Activated T-cell treated with anti-CD3 and anti-CD28 coated beads for 1 hour (primary cell): ENCODE measurements around the gene PDS5B.
"Not testable (repeated sequence)": the region's sequence is repeated elsewhere in the genome, so short reads cannot be mapped to it uniquely, and the experiment has no call there.

ENCODE experiments used
- DNase-seq: peaks from one replicate; pipeline ENCODE4 v3.0.0-alpha.2; 2020; ENCODE audit warnings: low read depth

The PDS5B gene

DNA sequence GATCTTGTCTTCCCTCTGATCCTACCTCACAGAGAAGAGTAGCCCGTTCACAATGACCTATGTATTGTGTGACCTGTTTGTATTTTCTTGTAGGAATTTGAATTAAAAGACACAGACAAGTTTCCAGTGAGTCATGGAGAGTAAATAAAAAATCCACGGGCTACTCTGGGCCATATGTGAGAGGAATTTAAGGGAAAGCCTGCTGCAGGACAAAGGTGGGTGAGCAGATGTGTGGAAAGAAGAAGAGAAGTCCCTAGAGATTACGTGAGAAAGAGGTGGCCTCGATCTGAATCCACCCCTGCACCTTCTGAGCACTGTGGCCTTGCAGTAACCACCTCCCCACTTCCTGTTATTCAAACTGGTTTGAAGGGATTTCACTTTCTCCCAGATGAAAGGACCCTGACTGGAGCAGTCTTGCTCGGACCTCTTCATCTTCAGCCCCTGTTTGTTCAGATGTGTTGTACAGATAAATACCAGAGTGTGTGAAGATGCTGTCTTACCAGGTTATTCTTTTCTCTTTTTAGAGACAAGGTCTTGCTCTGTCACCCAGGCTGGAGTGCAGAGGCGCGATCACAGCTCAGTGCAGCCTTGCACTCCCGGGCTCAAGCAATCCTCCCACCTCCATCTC is 205.4 kb downstream of the PDS5B start:
- no peak for DNase-seq

DNA sequence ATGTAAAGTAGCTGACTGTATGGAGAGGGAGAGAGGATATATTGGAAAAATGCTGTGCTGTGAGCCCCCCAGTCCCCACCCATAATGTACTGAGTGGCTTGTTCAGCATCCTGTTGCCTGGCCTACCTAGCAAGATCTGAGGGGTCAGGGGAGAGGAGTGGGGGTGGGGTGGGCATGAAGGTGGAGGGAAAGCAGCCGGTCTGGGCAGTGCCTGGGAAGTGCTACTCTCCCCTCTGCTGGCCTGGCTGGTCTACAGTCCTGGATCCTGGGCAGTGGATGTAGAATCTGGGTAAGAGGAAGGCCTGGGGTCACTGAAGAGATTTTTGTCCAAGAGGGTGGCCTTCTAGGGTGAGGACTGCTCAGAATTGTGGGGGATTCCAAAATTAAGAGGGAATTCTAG is 210.5 kb downstream of the PDS5B start:
- DNase-seq, result no peak

DNA sequence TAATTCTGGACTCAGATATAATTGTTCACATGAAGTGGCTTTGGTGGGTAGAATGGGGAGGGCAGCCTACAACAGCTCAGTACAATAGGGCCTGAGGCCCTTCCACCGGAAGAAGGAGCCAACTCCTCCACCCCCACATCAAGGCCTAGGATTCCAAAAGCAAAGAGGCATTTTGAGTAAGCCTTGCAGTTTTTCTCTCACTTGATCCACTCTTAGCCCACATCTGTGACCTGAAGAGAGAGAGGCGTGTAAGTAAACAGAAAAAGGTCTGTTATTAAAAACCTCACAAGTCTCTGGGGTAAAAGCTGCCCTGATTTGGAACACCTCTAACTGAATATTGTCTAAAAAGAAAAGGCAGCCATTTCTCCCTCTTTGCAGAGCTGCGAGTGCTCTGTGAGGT is 215.9 kb downstream of the PDS5B start:
- no peak for DNase-seq

DNA sequence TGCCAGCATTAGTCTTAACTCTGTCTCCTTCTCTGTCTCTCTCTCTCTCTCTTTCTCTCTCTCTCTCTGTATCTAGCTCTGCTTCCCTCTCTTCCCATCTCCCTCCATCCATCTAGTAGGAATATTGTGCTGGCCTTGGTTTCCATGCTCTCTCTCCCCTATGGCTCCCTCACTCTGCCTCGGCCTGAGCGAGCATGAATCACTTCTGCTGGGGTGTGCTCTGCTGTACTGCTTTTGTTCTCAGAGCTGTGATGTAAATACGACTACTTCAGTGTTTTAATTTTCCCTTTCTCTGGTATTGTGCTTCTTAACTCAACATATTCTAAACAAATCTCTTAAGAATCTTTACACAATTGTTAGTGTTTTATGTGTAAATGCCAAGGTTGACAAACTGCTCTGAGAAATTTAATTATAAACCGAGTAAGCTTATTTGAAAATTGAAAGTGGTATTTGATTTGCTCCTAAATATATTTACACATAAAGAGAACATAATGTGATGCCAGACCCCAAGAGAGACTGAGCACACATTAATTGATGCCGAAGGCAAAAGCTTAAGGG is 218.5 kb downstream of the PDS5B start:
- no peak for DNase-seq

DNA sequence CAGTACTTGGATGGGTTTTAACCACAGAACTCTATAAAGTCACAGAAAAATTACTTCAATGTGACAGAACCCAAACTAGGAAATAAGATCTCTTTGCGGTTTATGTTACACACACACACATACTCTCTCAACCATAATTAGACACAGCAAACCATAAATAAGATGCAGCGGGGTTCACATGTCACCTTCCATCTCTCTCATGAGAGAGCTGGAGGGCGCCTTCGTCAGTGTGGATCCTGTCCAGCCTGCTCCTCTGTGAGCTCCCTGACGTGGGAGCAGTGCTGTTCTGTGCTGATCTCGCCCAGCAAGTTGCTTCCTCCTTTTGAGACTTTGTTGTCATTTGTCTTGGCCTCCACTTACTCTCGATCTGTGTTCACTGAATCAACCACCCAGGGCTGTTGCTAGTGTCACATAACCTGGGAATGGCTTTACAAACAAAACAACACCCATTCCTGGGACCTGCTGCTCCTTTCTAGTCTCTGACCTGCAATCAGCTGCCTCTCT is 225.1 kb downstream of the PDS5B start:
- no peak for DNase-seq

DNA sequence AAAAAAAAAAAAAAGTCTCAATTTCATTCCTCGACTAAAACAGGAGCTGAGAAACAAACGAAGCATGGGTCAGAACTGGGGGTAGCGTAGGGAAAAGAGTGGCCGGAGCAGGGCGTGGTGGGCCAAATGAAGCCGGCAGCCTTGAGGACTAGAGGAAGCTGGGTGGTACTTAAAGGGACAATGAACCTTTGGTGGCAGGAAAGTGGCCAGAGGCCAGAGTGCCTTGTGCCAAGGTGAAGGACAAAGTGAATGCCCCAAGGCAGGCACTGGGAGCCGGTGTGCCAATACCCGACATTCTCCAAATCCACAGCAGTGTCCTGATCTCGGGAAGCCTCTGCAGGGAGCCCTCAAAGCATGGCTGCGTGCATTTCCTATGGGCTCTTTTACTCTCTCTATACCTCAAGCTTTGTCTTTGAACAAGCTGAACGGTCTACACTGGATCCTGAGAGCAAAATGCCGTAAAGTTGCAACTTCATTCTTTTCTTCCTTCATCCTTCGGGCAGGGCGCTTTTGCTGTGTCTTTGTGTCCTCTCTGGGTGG is 235.0 kb downstream of the PDS5B start:
- DNase-seq, result no peak

DNA sequence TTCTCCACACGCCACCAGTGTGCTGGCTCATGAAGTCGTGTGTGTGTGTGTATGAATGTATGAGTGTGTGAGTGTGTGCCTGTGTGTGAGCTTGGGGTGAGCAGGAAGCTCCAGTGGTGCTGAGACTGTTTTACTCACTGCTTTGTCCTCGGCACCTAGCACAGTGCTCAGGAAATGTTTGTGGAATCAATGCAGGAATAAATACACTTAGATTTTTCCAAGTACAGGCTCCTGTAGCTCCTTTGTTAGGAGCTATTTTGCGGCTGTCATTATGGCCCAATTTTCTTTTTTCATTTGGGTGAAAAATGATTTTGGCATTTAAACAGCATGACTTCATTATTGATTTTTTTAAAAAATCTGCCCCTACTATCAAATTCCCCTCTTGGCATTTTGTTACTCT is 236.5 kb downstream of the PDS5B start:
- DNase-seq, result no peak

DNA sequence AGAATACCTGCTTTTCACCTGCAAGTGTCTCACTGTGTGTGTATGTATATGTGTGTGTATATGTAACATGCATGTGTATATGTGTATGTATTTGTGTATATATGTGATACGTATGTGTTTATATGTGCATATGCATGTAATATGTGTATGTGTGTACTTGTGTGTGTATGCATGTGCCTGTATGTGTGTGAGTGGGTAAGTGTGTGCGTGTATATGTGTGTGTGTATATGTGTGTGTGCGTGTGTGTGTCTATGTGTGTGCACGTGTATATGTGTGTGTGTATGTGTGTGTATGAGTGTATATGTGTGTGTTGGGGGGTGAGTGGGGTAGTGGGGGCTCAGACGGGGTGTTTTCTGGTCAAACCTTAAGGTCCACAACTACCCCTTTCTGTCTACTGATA is 237.3 kb downstream of the PDS5B start:
- no peak for DNase-seq

DNA sequence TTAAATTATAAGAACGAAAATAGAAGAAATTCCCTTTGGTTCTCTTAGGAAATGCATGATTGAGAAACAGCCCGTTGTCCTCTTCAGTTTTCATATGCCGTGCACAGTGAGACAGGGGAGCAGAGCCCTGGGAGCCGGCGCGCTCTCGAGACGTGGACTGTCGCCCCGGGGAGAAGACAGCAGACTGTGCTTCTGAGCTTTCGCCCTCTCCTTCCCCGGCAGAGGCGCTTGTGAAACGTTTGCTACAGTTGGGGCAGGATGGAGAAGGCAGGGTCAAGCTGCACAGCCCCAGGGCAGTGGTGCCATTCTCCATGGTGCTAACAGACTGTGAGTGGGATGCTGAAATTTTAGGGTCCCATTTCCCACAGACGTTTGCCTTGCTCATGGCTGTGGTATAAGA is 237.8 kb downstream of the PDS5B start:
- DNase-seq, result no peak

DNA sequence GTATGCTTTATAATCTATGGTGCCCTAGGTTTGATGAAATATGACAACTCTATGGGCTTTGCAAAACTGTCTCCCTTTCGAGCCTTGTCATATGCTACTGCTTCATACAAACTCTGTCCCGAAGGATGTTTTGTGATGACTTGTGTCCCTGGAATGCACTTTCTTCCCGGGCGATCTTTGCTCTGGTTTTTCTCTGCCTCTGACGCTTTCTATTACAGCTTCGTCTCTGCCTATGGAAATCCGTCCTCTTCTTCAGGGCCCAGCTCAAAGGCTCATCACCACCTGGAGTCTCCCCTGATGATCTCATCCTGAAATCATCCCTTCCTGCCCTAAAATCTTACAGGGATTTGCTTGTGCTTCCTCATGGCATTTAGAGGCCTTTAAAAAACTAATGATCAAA is 238.4 kb downstream of the PDS5B start:
- DNase-seq, result no peak

DNA sequence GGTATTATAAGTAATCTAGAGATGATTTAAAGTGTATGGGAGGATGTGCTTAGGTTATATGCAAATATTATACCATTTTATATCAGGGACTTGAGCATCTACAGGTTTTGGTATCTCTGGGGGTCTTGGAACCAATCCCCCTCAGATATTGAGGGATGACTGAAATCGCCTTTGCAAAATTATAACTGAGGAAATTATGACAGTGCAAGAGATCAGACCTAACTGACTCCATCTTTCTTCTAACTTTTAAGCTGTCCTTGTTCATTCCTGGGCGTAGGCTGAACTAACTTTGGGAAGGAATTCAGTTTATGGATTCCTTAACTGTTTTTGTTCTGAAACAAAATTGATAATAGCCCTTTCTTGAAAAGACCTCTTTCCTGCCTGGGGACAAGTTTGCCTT is 239.2 kb downstream of the PDS5B start:
- no peak for DNase-seq

DNA sequence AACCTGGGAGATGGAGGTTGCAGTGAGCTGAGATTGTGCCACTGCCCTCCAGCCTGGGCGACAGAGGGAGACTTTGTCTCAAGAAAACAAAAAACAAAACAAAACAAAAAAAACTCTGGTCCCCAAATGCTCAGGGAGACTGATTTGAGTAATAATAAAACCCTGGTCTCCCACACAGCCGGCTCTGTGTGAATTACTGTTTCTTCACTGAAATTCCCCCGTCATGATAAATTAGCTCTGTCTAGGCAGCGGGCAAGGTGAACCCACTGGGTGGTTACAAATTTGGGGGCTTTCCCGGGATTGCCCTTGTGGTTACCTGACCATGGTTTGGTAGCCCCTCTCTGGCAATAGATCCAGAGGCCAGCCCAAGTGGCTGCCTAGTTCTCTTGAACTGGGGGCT is 240.1 kb downstream of the PDS5B start:
- DNase-seq, result not testable (repeated sequence)
